Measurements from ENCODE around the gene KRT84. TPM values are rescaled to one million over a fixed set of nuclear protein-coding genes. Genes with fewer than 3 reads are reported as not detected.

Gene KRT84
- total and polyA plus RNA-seq, 2 of the 4 experiments (the other 2 are of a cell fraction), result not detected

DNA sequence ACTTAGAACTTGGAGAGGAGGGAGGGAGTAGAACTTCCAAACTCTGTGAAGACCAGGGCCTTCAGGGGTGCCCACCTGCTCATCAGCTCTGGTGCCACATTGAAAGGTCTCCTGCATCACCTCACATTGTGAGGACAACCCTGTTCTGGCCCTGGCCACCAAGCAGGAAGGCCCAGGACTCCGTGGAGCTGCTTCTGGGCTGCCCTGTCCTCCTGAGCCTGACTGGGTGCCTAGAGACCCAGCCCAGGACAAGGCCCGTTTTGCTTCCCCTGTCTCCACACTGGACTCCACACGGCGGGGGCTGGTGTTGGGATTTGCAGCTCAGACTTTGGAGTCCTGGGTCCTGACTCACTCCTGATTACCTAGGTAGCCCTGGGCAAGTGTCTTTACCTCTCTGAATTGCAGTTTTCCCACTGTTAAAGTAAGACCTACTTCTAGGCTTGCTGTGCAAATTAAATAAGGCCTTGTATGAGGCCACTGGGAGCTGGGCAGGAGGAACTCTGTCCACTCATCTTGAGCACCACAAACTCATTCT, 33.2 kb upstream of the KRT84 start:
- ChIA-PET CTCF (no interaction called here), POLR2A (ENCODE audit: unreplicated experiment) (interaction anchor here (0.6 kb wide), 1 partner anchor 236 kb away, joined by 7 read pairs; no protein-coding TSS in a partner anchor)
- Histone ChIP-seq H2BK120ac (ENCODE audit: low read depth, low read length) (no peak overlapping the region), H4K5ac (ENCODE audit: low read depth, low read length) (no peak overlapping the region), H3K4me1 (ENCODE audit: control insufficient read depth, insufficient read depth, low read length) (no peaks in the 10 kb centered on the region), H3K4ac (ENCODE audit: low read depth, low read length) (no peak overlapping the region), H3K9me1 (ENCODE audit: insufficient read depth, low read length) (peaks cover 6% of the 10 kb centered on the region; the same call in 1 of the 2 replicates), H4K91ac (ENCODE audit: insufficient read depth, low read depth, low read length) (no peak overlapping the region), H3K27me3 (ENCODE audit: control insufficient read depth, insufficient read depth, low read length) (peaks cover 25% of the 10 kb centered on the region), H3K18ac (ENCODE audit: low read depth, low read length) (no peak overlapping the region), H4K8ac (ENCODE audit: low read depth in 2 of 2, low read length in 2 of 2) (no peak overlapping the region), H3K14ac (replicated peaks; ENCODE audit: low read depth, low read length) (no peak overlapping the region), H3K27ac (ENCODE audit: insufficient read depth, low read length) (no peak overlapping the region), H3K9me3 (ENCODE audit: control insufficient read depth, insufficient read depth, low read length) (no peaks in the 10 kb centered on the region), H2AFZ (replicated peaks; ENCODE audit: low read length, poor library complexity) (no peak overlapping the region), H3K4me2 (ENCODE audit: low read depth, low read length) (no peak overlapping the region), H2BK5ac (ENCODE audit: low read depth, low read length, poor library complexity, severe bottlenecking) (no peak overlapping the region), H3K36me3 (ENCODE audit: control insufficient read depth, insufficient read depth, low read length) (no peaks in the 10 kb centered on the region), H3K79me1 (ENCODE audit: low read depth in 1 of 2, low read length in 2 of 2) (no peaks in the 10 kb centered on the region), H2BK15ac (ENCODE audit: low read depth, low read length) (no peak overlapping the region), H3K56ac (ENCODE audit: extremely low read depth, insufficient read depth, low read length) (no peak overlapping the region), H3K23ac (ENCODE audit: low read depth, low read length) (no peak overlapping the region), H2AK9ac (replicated peaks; ENCODE audit: low read depth, low read length, poor library complexity) (no peak overlapping the region), H3K9ac (ENCODE audit: low read depth, low read length) (no peak overlapping the region), H2AK5ac (ENCODE audit: low read depth, low read length) (no peak overlapping the region), H4K20me1 (ENCODE audit: insufficient read depth, low read length) (no peaks in the 10 kb centered on the region), H3K4me3 (ENCODE audit: insufficient read depth, low read depth, low read length) (no peak overlapping the region), H2BK20ac (ENCODE audit: low read depth, low read length) (no peak overlapping the region)
- dilution Hi-C loops (cut with HindIII; ENCODE audit: low sequenced_read_pairs, unreplicated experiment) (no loop called here), in situ Hi-C loops (cut with MboI; ENCODE audit: low sequenced_read_pairs) (no loop called here), intact Hi-C loops (cut with micrococcal nuclease) (no loop called here)
- DNase-seq, result no peak
- TF ChIP-seq SMC3 (IDR thresholded peaks at IDR 0.05; ENCODE audit: low read depth, low read length) (no peak), CTCF (conservative IDR thresholded peaks at IDR 0.05; ENCODE audit: low read depth, low read length) (no peak), CHD1 (IDR thresholded peaks at IDR 0.05; ENCODE audit: low read depth, low read length) (no peak), MAZ (IDR thresholded peaks at IDR 0.05; ENCODE audit: borderline replicate concordance, low read depth, low read length) (no peak), NFE2L2 (IDR thresholded peaks at IDR 0.05; ENCODE audit: low read depth, low read length) (no peak), RAD21 (IDR thresholded peaks at IDR 0.05; ENCODE audit: low read length) (no peak), ELK1 (IDR thresholded peaks at IDR 0.05; ENCODE audit: borderline replicate concordance, low read depth, low read length) (no peak), POLR2A (IDR thresholded peaks at IDR 0.05; ENCODE audit: low read depth, low read length) (no peak), MXI1 (IDR thresholded peaks at IDR 0.05; ENCODE audit: borderline replicate concordance, low read depth, low read length) (no peak), RCOR1 (IDR thresholded peaks at IDR 0.05; ENCODE audit: insufficient replicate concordance, low read length) (no peak)
- TF ChIP-seq, protein P1, sequence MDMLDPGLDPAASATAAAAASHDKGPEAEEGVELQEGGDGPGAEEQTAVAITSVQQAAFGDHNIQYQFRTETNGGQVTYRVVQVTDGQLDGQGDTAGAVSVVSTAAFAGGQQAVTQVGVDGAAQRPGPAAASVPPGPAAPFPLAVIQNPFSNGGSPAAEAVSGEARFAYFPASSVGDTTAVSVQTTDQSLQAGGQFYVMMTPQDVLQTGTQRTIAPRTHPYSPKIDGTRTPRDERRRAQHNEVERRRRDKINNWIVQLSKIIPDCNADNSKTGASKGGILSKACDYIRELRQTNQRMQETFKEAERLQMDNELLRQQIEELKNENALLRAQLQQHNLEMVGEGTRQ (IDR thresholded peaks at IDR 0.05; ENCODE audit: low read depth, low read length), result no peak
- no peak for ATAC-seq (ENCODE audit: low read depth)
- WGBS, 2 experiments (ENCODE audit: extremely low coverage in 2 of 2, insufficient read length in 1 of 2), result 0% methylated on average over 1 of the region's 4 CpGs; no CpG with 5 or more reads in 1 of the 2 experiments
- BruUV-seq (replicated peaks), result no TSS peak
